Ovary (tissue), 9 donors: ENCODE measurements around the gene TNNT3. TPM values are rescaled to one million over a fixed set of nuclear protein-coding genes. Genes with fewer than 3 reads are reported as not detected.

ENCODE experiments used
- DNase-seq, 5 donors: peaks; one replicate each; pipeline ENCODE4 v3.0.0-alpha.2; 2019 to 2020
- H3K27ac ChIP-seq, 2 donors: fragments of 200-600 bp; one replicate each; pipeline versions ENCODE4 v1.5.1 to v1.8.0; 2019 to 2022
- H3K27me3 ChIP-seq: fragments of 200-600 bp; one replicate; pipeline ENCODE4 v1.8.0; 2022
- H3K36me3 ChIP-seq: fragments of 200-600 bp; sonication (generic); one replicate; pipeline ENCODE4 v1.5.1; 2019
- H3K4me1 ChIP-seq: one replicate; pipeline ENCODE4 v1.8.1; 2013; ENCODE audit warnings: mild to moderate bottlenecking, moderate library complexity; ENCODE audit not compliant: insufficient read depth
- H3K4me3 ChIP-seq: fragments of 200-600 bp; sonication (generic); one replicate; pipeline ENCODE4 v1.5.1; 2017
- H3K9me3 ChIP-seq, 2 donors: fragments of 200-600 bp in 1 of 2; sonication (generic) in 1 of 2; one replicate each; pipeline versions ENCODE4 v1.5.1 to v1.8.1; 2013 to 2019; ENCODE audit warnings: mild to moderate bottlenecking in 1 of 2, moderate library complexity in 1 of 2
- CTCF ChIP-seq, 3 donors: fragments of 450-650 bp in 2 of 3; fragments of 200-600 bp in 1 of 3; IDR thresholded peaks; one replicate each; pipeline versions ENCODE4 v1.5.1 to v1.8.0; 2016 to 2022; ENCODE audit warnings: antibody characterized with exemption in 3 of 3, mild to moderate bottlenecking in 1 of 3
- EP300 ChIP-seq: sonication (generic); formaldehyde crosslinking; IDR thresholded peaks from one replicate; pipeline ENCODE4 v1.6.1; 2017; ENCODE audit warnings: antibody characterized with exemption
- POLR2A ChIP-seq: fragments of 450-650 bp; IDR thresholded peaks from one replicate; pipeline ENCODE4 v1.6.1; 2017; ENCODE audit warnings: antibody characterized with exemption, mild to moderate bottlenecking, moderate library complexity
- WGBS, 3 donors: extraction: QIAGEN DNeasy Blood & Tissue Kit in 1 of 3; methylation state at CpG; one replicate each; pipeline versions ENCODE4 v1.1.5 to v1.1.7; 2013 to 2017; 5-methylcytosine and 5-hydroxymethylcytosine counted together
- intact Hi-C, 4 donors: fragments of 100-400 bp; cut with DNase I; formaldehyde crosslinking; loops; one replicate each; pipeline versions ENCODE4 v1.11.0 to v1.15.1; 2022 to 2023
- polyA plus RNA-seq, 2 donors: library from polyadenylated mRNA; stranded (reverse); fragments of 200-250 nt in 1 of 2; fragments of 350-450 nt in 1 of 2; fragmentation: Illumina TruSeq in 1 of 2; extraction: RNeasy Lipid Tissue Mini Kit (QIAGEN cat#74804) in 1 of 2; gene quantifications; one replicate each; pipeline ENCODE4 v1.2.3, GENCODE V29; 2013 to 2014
- total RNA-seq, 7 donors: library from RNA; depleted of rRNA in 2 of 7; stranded (reverse); fragments of >200 nt in 2 of 7; fragmentation: NEBNext Ultra II Directional in 3 of 7; extraction: Animal tissue kit (Norgen Biotek cat#: 25700) in 3 of 7; gene quantifications; one replicate each; pipeline versions ENCODE4 v1.1.0 to v1.2.4, GENCODE V29; 2016 to 2023
- donor health status: DM: no; HTN: no; CAD: no; lungs with moderate emphysema.
- donor health status: DM: no; HTN: no; CAD: no.
- donor health status: Bipolar disorder and iron deficiency.
- donor health status: DM: yes; HTN: yes; CAD: no.
- donor health status: DM: no; HTN: no; CAD: no.
- donor health status: DM: yes; HTN: yes; CAD: no.

TNNT3 gene
- total and polyA plus RNA-seq, 9 donors: 0.22 to 9.0 (median 2.0) TPM; not detected in 3

GRCh38 chr11:1896923-1897322 lies 22.6 kb upstream of the TNNT3 start:
- Histone ChIP-seq H3K4me1 (no peaks in the 10 kb centered on the region), H3K27ac (no peak overlapping the region), H3K9me3 (no peaks in the 10 kb centered on the region), H3K27me3 (no peaks in the 10 kb centered on the region), H3K4me3 (no peak overlapping the region), H3K36me3 (no peaks in the 10 kb centered on the region)
- whole genome bisulfite sequencing, 3 donors: 85 to 88% (median 86%) methylated on average over 12 of the region's 12 CpGs
- intact Hi-C loops: loop anchor here in 3 of 4 donors (5.0 to 10.0 kb wide), 2 partner anchors 45 to 48 kb away; partner anchors contain the start of gene MRPL23 (in 2 of the 3)
- TF ChIP-seq CTCF (IDR thresholded peaks at IDR 0.05): no peak
- no peak for TF ChIP-seq EP300
- no peak for TF ChIP-seq POLR2A
- DNase-seq: peak in 1 of 5 donors; percentile 2

GRCh38 chr11:1899090-1899489 lies 20.4 kb upstream of the TNNT3 start:
- intact Hi-C loops: loop anchor here in 3 of 4 donors (5.0 to 10.0 kb wide), 2 partner anchors 43 to 46 kb away; partner anchors contain the start of gene MRPL23 (in 2 of the 3)
- no peak for TF ChIP-seq POLR2A
- no peak for TF ChIP-seq CTCF (IDR thresholded peaks at IDR 0.05)
- no peak for TF ChIP-seq EP300
- DNase-seq: no peak
- no peak overlapping the region for H3K27ac ChIP-seq
- H3K9me3 ChIP-seq: no peaks in the 10 kb centered on the region
- no peak overlapping the region for H3K4me3 ChIP-seq
- no peaks in the 10 kb centered on the region for H3K27me3 ChIP-seq
- WGBS, 3 donors: 94 to 96% (median 95%) methylated on average over 4 of the region's 4 CpGs
- H3K36me3 ChIP-seq: no peaks in the 10 kb centered on the region
- no peaks in the 10 kb centered on the region for H3K4me1 ChIP-seq

GRCh38 chr11:1899686-1900085 lies 19.8 kb upstream of the TNNT3 start:
- Histone ChIP-seq H3K27ac (no peak overlapping the region), H3K4me1 (no peaks in the 10 kb centered on the region), H3K27me3 (no peaks in the 10 kb centered on the region), H3K9me3 (no peaks in the 10 kb centered on the region), H3K4me3 (no peak overlapping the region), H3K36me3 (no peaks in the 10 kb centered on the region)
- DNase-seq: no peak
- intact Hi-C loops: loop anchor here in 3 of 4 donors (5.0 to 10.0 kb wide), 2 partner anchors 43 to 45 kb away; partner anchors contain the start of gene MRPL23 (in 2 of the 3)
- TF ChIP-seq POLR2A (no peak), CTCF (IDR thresholded peaks at IDR 0.05) (no peak), EP300 (no peak)
- WGBS, 3 donors: 88 to 91% (median 89%) methylated on average over 5 of the region's 5 CpGs

- Histone ChIP-seq H3K4me1 (peaks cover 11% of the 10 kb centered on the region), H3K27me3 (no peaks in the 10 kb centered on the region), H3K9me3 (no peaks in the 10 kb centered on the region), H3K27ac (peak overlapping the region in 1 of 2 donors; percentile 49), H3K36me3 (no peaks in the 10 kb centered on the region), H3K4me3 (no peak overlapping the region)
- 14 to 19% (median 17%) methylated on average over 5 of the region's 5 CpGs for WGBS, 3 donors
- no peak for TF ChIP-seq EP300
- no peak for TF ChIP-seq CTCF (IDR thresholded peaks at IDR 0.05)
- TF ChIP-seq POLR2A: no peak
- no peak for DNase-seq
- intact Hi-C loops: loop anchor here in 1 of 4 donors (5.0 kb wide), 1 partner anchor 1199 kb away; the partner anchor contains the start of gene EPS8L2
Observed at GRCh38 chr11:1906181-1906580, 13.3 kb upstream of the TNNT3 start.
